Measurements from ENCODE around the gene TRIM27. TPM values are rescaled to one million over a fixed set of nuclear protein-coding genes. Genes with fewer than 3 reads are reported as not detected.
"Not testable (repeated sequence)": the region's sequence is repeated elsewhere in the genome, so short reads cannot be mapped to it uniquely, and the experiment has no call there.

The TRIM27 gene
- total and polyA plus RNA-seq, 4 donors: 34.8 to 81.9 (median 46.1) TPM

DNA sequence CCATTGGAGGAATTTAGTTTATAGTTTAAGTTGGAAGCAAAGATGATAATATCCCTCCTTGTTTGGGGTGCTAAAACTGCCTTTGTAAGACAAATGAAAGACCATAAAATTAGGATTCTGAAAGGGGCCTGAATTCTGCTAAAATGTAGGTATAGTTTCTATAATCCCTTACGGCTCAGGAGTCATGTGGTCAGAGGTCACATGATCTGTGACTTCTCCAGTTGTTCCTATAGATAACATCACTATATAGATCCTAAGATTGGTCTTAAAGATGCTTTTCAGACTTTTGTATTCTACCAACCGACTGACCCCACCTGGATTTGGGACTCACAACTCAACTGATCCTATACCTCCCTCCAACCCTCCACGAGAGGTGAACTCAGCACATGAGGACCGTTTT, 44.7 kb upstream of the TRIM27 start:
- H3K4me3 ChIP-seq: no peak overlapping the region
- TF ChIP-seq, protein P1, sequence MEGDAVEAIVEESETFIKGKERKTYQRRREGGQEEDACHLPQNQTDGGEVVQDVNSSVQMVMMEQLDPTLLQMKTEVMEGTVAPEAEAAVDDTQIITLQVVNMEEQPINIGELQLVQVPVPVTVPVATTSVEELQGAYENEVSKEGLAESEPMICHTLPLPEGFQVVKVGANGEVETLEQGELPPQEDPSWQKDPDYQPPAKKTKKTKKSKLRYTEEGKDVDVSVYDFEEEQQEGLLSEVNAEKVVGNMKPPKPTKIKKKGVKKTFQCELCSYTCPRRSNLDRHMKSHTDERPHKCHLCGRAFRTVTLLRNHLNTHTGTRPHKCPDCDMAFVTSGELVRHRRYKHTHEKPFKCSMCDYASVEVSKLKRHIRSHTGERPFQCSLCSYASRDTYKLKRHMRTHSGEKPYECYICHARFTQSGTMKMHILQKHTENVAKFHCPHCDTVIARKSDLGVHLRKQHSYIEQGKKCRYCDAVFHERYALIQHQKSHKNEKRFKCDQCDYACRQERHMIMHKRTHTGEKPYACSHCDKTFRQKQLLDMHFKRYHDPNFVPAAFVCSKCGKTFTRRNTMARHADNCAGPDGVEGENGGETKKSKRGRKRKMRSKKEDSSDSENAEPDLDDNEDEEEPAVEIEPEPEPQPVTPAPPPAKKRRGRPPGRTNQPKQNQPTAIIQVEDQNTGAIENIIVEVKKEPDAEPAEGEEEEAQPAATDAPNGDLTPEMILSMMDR (IDR thresholded peaks at IDR 0.05; ENCODE audit: control extremely low read depth, extremely low read depth): no peak
- peaks cover 0 to 11% (median 0%) of the 10 kb centered on the region in 4 donors for H3K9me3 ChIP-seq (ENCODE audit: control insufficient read depth in 4 of 4, insufficient read depth in 3 of 4, low read length in 3 of 4)
- no peaks in the 10 kb centered on the region for H3K27me3 ChIP-seq (ENCODE audit: control insufficient read depth in 3 of 3, insufficient read depth in 3 of 3, low read length in 2 of 3)
- H3K4me1 ChIP-seq (ENCODE audit: control insufficient read depth in 5 of 5, insufficient read depth in 5 of 5, low read length in 5 of 5): no peaks in the 10 kb centered on the region
- no peak for ATAC-seq (ENCODE audit: insufficient read depth, low FRiP score)
- WGBS, 2 donors: 83 to 91% methylated on average over 4 of the region's 4 CpGs
- no peak overlapping the region for H3K9ac ChIP-seq (ENCODE audit: insufficient read depth in 1 of 2, low read length in 2 of 2)
- DNase-seq: no peak
- no peak overlapping the region for H3K27ac ChIP-seq (ENCODE audit: low read depth in 1 of 2, low read length in 1 of 2)
- no peaks in the 10 kb centered on the region for H3K36me3 ChIP-seq (ENCODE audit: control insufficient read depth in 4 of 4, insufficient read depth in 4 of 4, low read length in 4 of 4)

DNA sequence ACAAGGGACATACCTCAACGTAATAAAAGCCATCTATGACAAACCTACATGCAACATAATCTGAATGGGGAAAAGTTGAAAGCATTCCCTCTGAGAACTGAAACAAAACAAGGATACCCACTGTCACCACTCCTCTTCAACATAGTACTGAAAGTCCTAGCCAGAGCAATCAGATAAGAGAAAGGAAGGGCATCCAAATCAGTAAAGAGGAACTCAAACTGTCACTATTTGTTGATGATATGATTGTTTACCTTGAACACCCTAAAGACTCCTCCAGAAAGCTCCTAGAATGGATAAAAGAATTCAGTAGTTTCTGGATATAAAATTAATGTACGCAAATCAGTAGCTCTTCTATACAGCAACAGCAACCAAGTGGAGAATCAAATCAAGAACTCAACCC, 41.9 kb upstream of the TRIM27 start:
- TF ChIP-seq, protein P1 (IDR thresholded peaks at IDR 0.05; ENCODE audit: control extremely low read depth, extremely low read depth): no peak
- H3K9me3 ChIP-seq (ENCODE audit: control insufficient read depth in 4 of 4, insufficient read depth in 3 of 4, low read length in 3 of 4): peaks cover 0 to 11% (median 0%) of the 10 kb centered on the region in 4 donors
- no peak overlapping the region for H3K9ac ChIP-seq (ENCODE audit: insufficient read depth in 1 of 2, low read length in 2 of 2)
- no peak overlapping the region for H3K27ac ChIP-seq (ENCODE audit: low read depth in 1 of 2, low read length in 1 of 2)
- no peaks in the 10 kb centered on the region for H3K27me3 ChIP-seq (ENCODE audit: control insufficient read depth in 3 of 3, insufficient read depth in 3 of 3, low read length in 2 of 3)
- no peak for ATAC-seq (ENCODE audit: insufficient read depth, low FRiP score)
- no peaks in the 10 kb centered on the region for H3K36me3 ChIP-seq (ENCODE audit: control insufficient read depth in 4 of 4, insufficient read depth in 4 of 4, low read length in 4 of 4)
- WGBS, 2 donors: 89 to 95% methylated on average over 2 of the region's 2 CpGs
- H3K4me3 ChIP-seq: no peak overlapping the region
- DNase-seq: no peak
- H3K4me1 ChIP-seq (ENCODE audit: control insufficient read depth in 5 of 5, insufficient read depth in 5 of 5, low read length in 5 of 5): no peaks in the 10 kb centered on the region

DNA sequence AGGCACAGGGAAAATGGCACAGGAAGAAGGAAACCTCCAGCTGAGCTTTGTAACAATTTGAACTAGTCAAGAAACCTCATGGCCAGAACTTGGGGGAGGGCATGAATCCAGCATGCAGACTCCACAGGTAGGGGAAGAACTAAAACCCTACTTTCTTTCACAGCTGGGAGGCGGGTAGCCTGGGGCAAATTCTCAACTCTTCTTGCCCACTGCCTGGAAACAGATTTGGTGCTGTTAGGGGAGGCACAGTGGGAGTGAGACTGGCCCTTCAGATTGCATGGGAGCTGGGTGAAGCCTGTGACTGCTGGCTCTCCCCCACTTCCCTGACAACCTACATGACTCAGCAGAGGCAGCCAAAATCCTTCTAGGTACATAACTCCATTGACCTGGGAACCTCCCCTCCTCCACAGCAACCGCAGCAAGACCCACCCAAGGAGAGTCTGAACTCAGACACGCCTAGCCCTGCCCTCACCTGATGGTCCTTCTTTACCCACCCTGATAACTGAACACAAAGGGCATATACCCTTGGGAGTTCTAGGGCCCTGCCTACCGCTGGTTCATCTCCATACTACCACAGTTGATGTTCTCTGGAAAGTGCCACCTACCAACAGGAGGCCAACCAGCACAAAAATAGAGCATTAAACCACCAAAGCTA, 37.2 kb upstream of the TRIM27 start:
- H3K36me3 ChIP-seq (ENCODE audit: control insufficient read depth in 4 of 4, insufficient read depth in 4 of 4, low read length in 4 of 4): no peaks in the 10 kb centered on the region
- no peak overlapping the region for H3K27ac ChIP-seq (ENCODE audit: low read depth in 1 of 2, low read length in 1 of 2)
- H3K27me3 ChIP-seq (ENCODE audit: control insufficient read depth in 3 of 3, insufficient read depth in 3 of 3, low read length in 2 of 3): peaks cover 0 to 3% (median 0%) of the 10 kb centered on the region in 3 donors
- no peaks in the 10 kb centered on the region for H3K4me1 ChIP-seq (ENCODE audit: control insufficient read depth in 5 of 5, insufficient read depth in 5 of 5, low read length in 5 of 5)
- 93 to 94% methylated on average over 4 of the region's 4 CpGs for WGBS, 2 donors
- TF ChIP-seq, protein P1 (IDR thresholded peaks at IDR 0.05; ENCODE audit: control extremely low read depth, extremely low read depth): no peak
- no peak for DNase-seq
- H3K4me3 ChIP-seq: no peak overlapping the region
- no peak overlapping the region for H3K9ac ChIP-seq (ENCODE audit: insufficient read depth in 1 of 2, low read length in 2 of 2)
- no peaks in the 10 kb centered on the region for H3K9me3 ChIP-seq (ENCODE audit: control insufficient read depth in 4 of 4, insufficient read depth in 3 of 4, low read length in 3 of 4)
- no peak for ATAC-seq (ENCODE audit: insufficient read depth, low FRiP score)

DNA sequence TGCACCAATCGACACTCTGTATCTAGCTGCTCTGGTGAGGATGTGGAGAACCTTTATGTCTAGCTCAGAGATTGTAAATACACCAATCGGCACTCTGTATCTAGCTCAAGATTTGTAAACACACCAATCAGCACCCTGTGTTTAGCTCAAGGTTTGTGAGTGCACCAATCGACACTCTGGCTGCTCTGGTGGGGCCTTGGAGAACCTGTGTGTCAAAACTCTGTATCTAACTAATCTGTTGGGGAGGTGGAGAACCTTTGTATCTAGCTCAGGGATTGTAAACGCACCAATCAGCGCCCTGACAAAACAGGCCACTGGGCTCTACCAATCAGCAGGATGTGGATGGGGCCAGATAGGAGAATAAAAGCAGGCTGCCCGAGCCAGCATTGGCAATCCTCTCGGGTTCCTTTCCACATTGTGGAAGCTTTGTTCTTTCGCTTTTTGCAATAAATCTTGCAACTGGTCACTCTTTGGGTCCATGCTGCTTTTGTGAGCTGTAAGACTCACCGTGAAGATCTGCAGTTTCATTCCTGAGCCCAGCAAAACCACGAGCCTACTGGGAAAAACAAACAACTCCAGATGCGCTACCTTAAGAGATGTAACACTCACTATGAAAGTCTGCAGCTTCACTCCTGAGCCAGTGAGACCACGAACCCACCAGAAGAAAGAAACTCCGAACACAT, 34.9 kb upstream of the TRIM27 start:
- not testable (repeated sequence) for H3K9me3 ChIP-seq (ENCODE audit: control insufficient read depth in 4 of 4, insufficient read depth in 3 of 4, low read length in 3 of 4); H3K9ac ChIP-seq (ENCODE audit: insufficient read depth in 1 of 2, low read length in 2 of 2); H3K4me3 ChIP-seq; H3K36me3 ChIP-seq (ENCODE audit: control insufficient read depth in 4 of 4, insufficient read depth in 4 of 4, low read length in 4 of 4); ATAC-seq (ENCODE audit: insufficient read depth, low FRiP score); H3K4me1 ChIP-seq (ENCODE audit: control insufficient read depth in 5 of 5, insufficient read depth in 5 of 5, low read length in 5 of 5); DNase-seq; H3K27ac ChIP-seq (ENCODE audit: low read depth in 1 of 2, low read length in 1 of 2)
- 83 to 88% methylated on average over 13 of the region's 13 CpGs for WGBS, 2 donors
- peaks cover 0 to 19% (median 16%) of the 10 kb centered on the region in 3 donors for H3K27me3 ChIP-seq (ENCODE audit: control insufficient read depth in 3 of 3, insufficient read depth in 3 of 3, low read length in 2 of 3)

DNA sequence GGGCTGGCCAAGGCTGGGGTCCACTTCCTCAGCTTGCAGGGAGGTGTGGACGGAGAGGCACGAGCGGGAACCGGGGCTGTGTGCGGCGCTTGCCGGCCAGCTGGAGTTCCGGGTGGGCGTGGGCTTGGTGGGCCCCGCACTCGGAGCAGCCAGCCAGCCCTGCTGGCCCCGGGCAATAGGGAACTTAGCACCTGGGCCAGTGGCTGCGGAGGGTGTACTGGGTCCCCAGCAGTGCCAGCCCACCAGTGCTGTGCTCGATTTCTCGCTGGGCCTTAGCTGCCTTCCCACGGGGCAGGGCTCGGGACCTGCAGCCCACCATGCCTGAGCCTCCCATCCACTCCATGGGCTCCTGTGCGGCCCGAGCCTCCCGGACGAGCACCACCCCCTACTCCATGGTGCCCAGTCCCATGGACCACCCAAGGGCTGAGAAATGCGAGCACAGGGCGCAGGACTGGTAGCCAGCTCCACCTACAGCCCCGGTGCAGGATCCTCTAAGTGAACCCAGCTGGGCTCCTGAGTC, 34.1 kb upstream of the TRIM27 start:
- DNase-seq: not testable (repeated sequence)

More for the DNA sequence above, 34.1 kb upstream of the TRIM27 start:
- not testable (repeated sequence) for H3K27ac ChIP-seq (ENCODE audit: low read depth in 1 of 2, low read length in 1 of 2); H3K9ac ChIP-seq (ENCODE audit: insufficient read depth in 1 of 2, low read length in 2 of 2); H3K36me3 ChIP-seq (ENCODE audit: control insufficient read depth in 4 of 4, insufficient read depth in 4 of 4, low read length in 4 of 4); H3K9me3 ChIP-seq (ENCODE audit: control insufficient read depth in 4 of 4, insufficient read depth in 3 of 4, low read length in 3 of 4); H3K4me3 ChIP-seq; H3K4me1 ChIP-seq (ENCODE audit: control insufficient read depth in 5 of 5, insufficient read depth in 5 of 5, low read length in 5 of 5); ATAC-seq (ENCODE audit: insufficient read depth, low FRiP score)
- WGBS, 2 donors: 95% methylated on average over 22 to 24 of the region's 24 CpGs
- peaks cover 0 to 24% (median 20%) of the 10 kb centered on the region in 3 donors for H3K27me3 ChIP-seq (ENCODE audit: control insufficient read depth in 3 of 3, insufficient read depth in 3 of 3, low read length in 2 of 3)
